C4-2B (cell line): ENCODE data around the gene FAM98B.

Experiments used
- ZFX ChIP-seq: fragments of 450-650 bp; IDR thresholded peaks from 2 replicates; pipeline ENCODE4 v1.6.1; 2017
- TF ChIP-seq, protein P1 (sequence below): fragments of 450-650 bp; conservative IDR thresholded peaks from 2 replicates; pipeline ENCODE4 v1.5.1; 2017; ENCODE audit warnings: mild to moderate bottlenecking

DNA sequence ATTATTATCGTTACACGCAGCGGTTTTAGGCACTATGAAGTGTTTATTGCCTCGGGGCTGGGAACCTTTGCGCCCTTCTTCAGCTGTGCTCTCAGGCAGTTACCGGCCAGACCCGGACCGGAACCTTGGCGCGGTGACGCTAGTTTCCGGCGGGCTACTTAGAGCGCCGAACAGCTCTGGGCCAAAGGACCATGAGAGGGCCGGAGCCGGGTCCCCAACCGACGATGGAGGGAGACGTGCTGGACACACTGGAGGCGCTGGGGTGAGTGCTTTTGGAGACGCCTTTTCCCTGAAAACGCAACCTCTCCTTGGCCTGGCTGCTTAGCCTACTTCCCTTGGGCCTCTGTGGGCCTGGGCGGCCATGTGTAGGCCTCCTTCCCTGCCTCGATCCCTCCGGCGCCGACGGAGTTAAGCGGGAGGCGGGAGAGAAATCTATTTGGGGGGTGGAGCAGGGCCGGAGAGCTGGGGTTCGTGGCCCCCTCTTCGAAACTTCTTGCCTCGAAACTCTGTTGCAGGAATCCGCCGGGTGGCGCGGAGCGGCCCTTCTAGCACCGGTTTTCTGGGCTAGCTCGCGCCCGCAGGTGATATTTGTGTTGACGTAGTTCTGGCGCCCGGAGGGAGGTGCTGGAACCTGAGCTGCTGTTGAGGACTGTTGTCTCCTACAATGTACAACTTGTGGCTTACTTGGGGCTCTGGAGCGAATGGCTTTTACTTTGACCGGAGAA, at the start of gene FAM98B:
- TF ChIP-seq, protein P1, sequence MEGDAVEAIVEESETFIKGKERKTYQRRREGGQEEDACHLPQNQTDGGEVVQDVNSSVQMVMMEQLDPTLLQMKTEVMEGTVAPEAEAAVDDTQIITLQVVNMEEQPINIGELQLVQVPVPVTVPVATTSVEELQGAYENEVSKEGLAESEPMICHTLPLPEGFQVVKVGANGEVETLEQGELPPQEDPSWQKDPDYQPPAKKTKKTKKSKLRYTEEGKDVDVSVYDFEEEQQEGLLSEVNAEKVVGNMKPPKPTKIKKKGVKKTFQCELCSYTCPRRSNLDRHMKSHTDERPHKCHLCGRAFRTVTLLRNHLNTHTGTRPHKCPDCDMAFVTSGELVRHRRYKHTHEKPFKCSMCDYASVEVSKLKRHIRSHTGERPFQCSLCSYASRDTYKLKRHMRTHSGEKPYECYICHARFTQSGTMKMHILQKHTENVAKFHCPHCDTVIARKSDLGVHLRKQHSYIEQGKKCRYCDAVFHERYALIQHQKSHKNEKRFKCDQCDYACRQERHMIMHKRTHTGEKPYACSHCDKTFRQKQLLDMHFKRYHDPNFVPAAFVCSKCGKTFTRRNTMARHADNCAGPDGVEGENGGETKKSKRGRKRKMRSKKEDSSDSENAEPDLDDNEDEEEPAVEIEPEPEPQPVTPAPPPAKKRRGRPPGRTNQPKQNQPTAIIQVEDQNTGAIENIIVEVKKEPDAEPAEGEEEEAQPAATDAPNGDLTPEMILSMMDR = 0 out of 2 replicates have a peak, but pooled peaks have one; percentile 4
- TF ChIP-seq ZFX = peak; percentile 99
